ENCODE data around the gene COQ7. TPM values are rescaled to one million over a fixed set of nuclear protein-coding genes. Genes with fewer than 3 reads are reported as not detected.

The COQ7 gene
- total RNA-seq, 4 donors from 2014 or later: 12.7 to 19.8 (median 14.2) TPM

GRCh38 chr16:19090916-19091315 is 23.5 kb downstream of the COQ7 start:
- H3K36me3 ChIP-seq: no peaks in the 10 kb centered on the region
- H3K27me3 ChIP-seq: no peaks in the 10 kb centered on the region
- WGBS, 2 donors: 93 to 95% methylated on average over 6 of the region's 6 CpGs
- H3K4me1 ChIP-seq: peaks cover 0 to 5% (median 2%) of the 10 kb centered on the region in 4 donors
- TF ChIP-seq CTCF (IDR thresholded peaks at IDR 0.05): no peak
- DNase-seq (ENCODE audit: low spot score in 2 of 2): no peak
- no peak overlapping the region for H3K4me3 ChIP-seq
- H3K27ac ChIP-seq: no peak overlapping the region
- H3K9me3 ChIP-seq: no peaks in the 10 kb centered on the region

- WGBS, 2 donors: 80% methylated on average over 2 of the region's 2 CpGs
- Histone ChIP-seq H3K4me1 (no peaks in the 10 kb centered on the region), H3K4me3 (no peak overlapping the region), H3K27ac (no peak overlapping the region), H3K36me3 (no peaks in the 10 kb centered on the region), H3K27me3 (no peaks in the 10 kb centered on the region), H3K9me3 (no peaks in the 10 kb centered on the region)
- DNase-seq (ENCODE audit: low spot score in 2 of 2): no peak
- TF ChIP-seq EP300 (IDR thresholded peaks at IDR 0.05) (no peak), POLR2A (IDR thresholded peaks at IDR 0.05) (no peak), CTCF (IDR thresholded peaks at IDR 0.05) (no peak)
Measured at GRCh38 chr16:19092653-19093410, 25.4 kb downstream of the COQ7 start.

- 78 to 79% methylated on average over 15 of the region's 15 CpGs for WGBS, 2 donors
- no peak overlapping the region for H3K27ac ChIP-seq
- DNase-seq (ENCODE audit: low spot score in 2 of 2): no peak
- no peak for TF ChIP-seq EP300 (IDR thresholded peaks at IDR 0.05)
- TF ChIP-seq CTCF (IDR thresholded peaks at IDR 0.05): no peak
- no peak for TF ChIP-seq POLR2A (IDR thresholded peaks at IDR 0.05)
- no peak overlapping the region for H3K4me3 ChIP-seq
- no peaks in the 10 kb centered on the region for H3K4me1 ChIP-seq
- H3K36me3 ChIP-seq: no peaks in the 10 kb centered on the region
- no peaks in the 10 kb centered on the region for H3K27me3 ChIP-seq
- H3K9me3 ChIP-seq: no peaks in the 10 kb centered on the region
Measured at GRCh38 chr16:19093631-19094541, 26.5 kb downstream of the COQ7 start.

- 75 to 78% methylated on average over 11 of the region's 11 CpGs for WGBS, 2 donors
- H3K4me3 ChIP-seq: no peak overlapping the region
- no peaks in the 10 kb centered on the region for H3K36me3 ChIP-seq
- no peak for DNase-seq (ENCODE audit: low spot score in 2 of 2)
- no peaks in the 10 kb centered on the region for H3K27me3 ChIP-seq
- TF ChIP-seq EP300 (IDR thresholded peaks at IDR 0.05) (no peak), CTCF (IDR thresholded peaks at IDR 0.05) (no peak), POLR2A (IDR thresholded peaks at IDR 0.05) (no peak)
- no peak overlapping the region for H3K27ac ChIP-seq
- H3K4me1 ChIP-seq: no peaks in the 10 kb centered on the region
- H3K9me3 ChIP-seq: no peaks in the 10 kb centered on the region
Measured at GRCh38 chr16:19094542-19095365, 27.3 kb downstream of the COQ7 start.

Data from tibial nerve (tissue), 4 donors.